Pons (tissue), 1 donor: ENCODE data around the gene MYO1C.
A peak's percentile ranks its signal among the peaks of the same experiment; 100 is the strongest.
"Not testable (repeated sequence)": the region's sequence is repeated elsewhere in the genome, so short reads cannot be mapped to it uniquely, and the experiment has no call there.

Source experiments
- DNase-seq: peaks from one replicate; pipeline ENCODE4 v3.0.0-alpha.2; 2016; ENCODE audit warnings: low spot score

The MYO1C gene

GRCh38 chr17:1462164-1463112, 30.0 kb downstream of the MYO1C start:
- DNase-seq, result no peak

GRCh38 chr17:1461198-1461944, 31.1 kb downstream of the MYO1C start:
- DNase-seq, result no peak

- DNase-seq, result no peak
Observed at GRCh38 chr17:1460233-1460632, 32.3 kb downstream of the MYO1C start.

GRCh38 chr17:1455797-1456599, 36.5 kb downstream of the MYO1C start, which contains the start of gene CRK:
Gene CRK, minus strand, starts transcription at chr17:1456232. Its CDS starts 115 bp downstream, at chr17:1456117.
- peak; percentile 97 for DNase-seq

GRCh38 chr17:1455291-1455796, 37.1 kb downstream of the MYO1C start:
- peak; percentile 44 for DNase-seq

GRCh38 chr17:1454541-1454940, 37.9 kb downstream of the MYO1C start:
- DNase-seq, result no peak

- DNase-seq, result not testable (repeated sequence)
Observed at GRCh38 chr17:1453694-1454093, 38.8 kb downstream of the MYO1C start.

GRCh38 chr17:1452836-1453235, 39.6 kb downstream of the MYO1C start:
- DNase-seq, result no peak

- DNase-seq, result not testable (repeated sequence)
Observed at GRCh38 chr17:1450261-1450660, 42.2 kb downstream of the MYO1C start.

- DNase-seq, result no peak
Observed at GRCh38 chr17:1449412-1449967, 43.0 kb downstream of the MYO1C start.

GRCh38 chr17:1447052-1447451, 45.4 kb downstream of the MYO1C start:
- DNase-seq, result no peak

- DNase-seq, result no peak
Observed at GRCh38 chr17:1446201-1446600, 46.3 kb downstream of the MYO1C start.

GRCh38 chr17:1445695-1446094, 46.8 kb downstream of the MYO1C start:
- DNase-seq, result not testable (repeated sequence)

GRCh38 chr17:1442721-1443120, 49.8 kb downstream of the MYO1C start:
- not testable (repeated sequence) for DNase-seq

- no peak for DNase-seq
Observed at GRCh38 chr17:1442187-1442586, 50.3 kb downstream of the MYO1C start.

GRCh38 chr17:1440921-1441320, 51.6 kb downstream of the MYO1C start:
- no peak for DNase-seq

- DNase-seq, result no peak
Observed at GRCh38 chr17:1438593-1439083, 53.8 kb downstream of the MYO1C start.

- no peak for DNase-seq
Observed at GRCh38 chr17:1435326-1435725, 57.2 kb downstream of the MYO1C start.

- DNase-seq, result no peak
Observed at GRCh38 chr17:1434150-1434549, 58.3 kb downstream of the MYO1C start.

- no peak for DNase-seq
Observed at GRCh38 chr17:1431631-1432104, 60.8 kb downstream of the MYO1C start.

- no peak for DNase-seq
Observed at GRCh38 chr17:1423456-1424135, 68.9 kb downstream of the MYO1C start.
